ENCODE data around the gene WIPF2. TPM values are rescaled to one million over a fixed set of nuclear protein-coding genes. Genes with fewer than 3 reads are reported as not detected.

The WIPF2 gene
- total RNA-seq, 2 experiments from 2014 or later, result 18.4 to 23.6 TPM

DNA sequence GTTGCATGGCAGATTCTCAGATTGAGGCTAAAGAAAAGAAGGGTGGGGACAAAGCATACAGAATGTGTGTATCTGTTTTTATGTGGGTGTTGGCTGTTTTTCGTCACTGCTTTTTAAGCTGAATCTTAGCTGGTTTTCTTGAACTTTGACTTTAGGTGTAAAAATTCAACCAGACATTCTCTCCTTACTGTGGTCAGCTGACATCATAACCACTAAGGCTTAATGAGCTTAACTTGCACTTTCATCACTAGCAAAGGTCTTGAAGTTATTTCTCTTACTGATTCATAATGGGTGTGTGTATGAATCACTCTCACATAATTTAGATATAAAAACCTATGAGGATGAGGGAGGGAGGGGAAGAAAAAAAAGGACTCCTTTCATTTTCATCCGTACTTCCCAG, 64.6 kb downstream of the WIPF2 start:
- ATAC-seq (peak; percentile 56), DNase-seq (no peak)
- Mint-ChIP-seq H3K27ac (peak overlapping the region; percentile 92), H3K27me3 (no peaks in the 10 kb centered on the region), H3K36me3 (ENCODE audit: low read depth) (peaks cover 26% of the 10 kb centered on the region), H3K4me3 (peak overlapping the region; percentile 46), H3K4me1 (peaks cover 51% of the 10 kb centered on the region), H3K9me3 (ENCODE audit: low read depth) (no peaks in the 10 kb centered on the region)
- CTCF ChIA-PET, result interaction anchor here (0.5 to 2.3 kb wide), 21 partner anchors 9 to 1287 kb away, joined by 3 to 9 read pairs (median 3); partner anchors contain the start of gene WIPF2
- intact Hi-C loops (cut with DNase I, micrococcal nuclease), result loop anchor here (1.0 to 10.0 kb wide), 4 partner anchors 64 to 269 kb away; partner anchors contain the start of genes CSF3 (in 1 of the 2) and WIPF2 (in 1 of the 2)
- POLR2A ChIA-PET, result interaction anchor here (0.6 to 1.4 kb wide), 13 partner anchors 14 to 1405 kb away, joined by 3 to 8 read pairs (median 4); partner anchors contain the start of genes RARA and WIPF2

DNA sequence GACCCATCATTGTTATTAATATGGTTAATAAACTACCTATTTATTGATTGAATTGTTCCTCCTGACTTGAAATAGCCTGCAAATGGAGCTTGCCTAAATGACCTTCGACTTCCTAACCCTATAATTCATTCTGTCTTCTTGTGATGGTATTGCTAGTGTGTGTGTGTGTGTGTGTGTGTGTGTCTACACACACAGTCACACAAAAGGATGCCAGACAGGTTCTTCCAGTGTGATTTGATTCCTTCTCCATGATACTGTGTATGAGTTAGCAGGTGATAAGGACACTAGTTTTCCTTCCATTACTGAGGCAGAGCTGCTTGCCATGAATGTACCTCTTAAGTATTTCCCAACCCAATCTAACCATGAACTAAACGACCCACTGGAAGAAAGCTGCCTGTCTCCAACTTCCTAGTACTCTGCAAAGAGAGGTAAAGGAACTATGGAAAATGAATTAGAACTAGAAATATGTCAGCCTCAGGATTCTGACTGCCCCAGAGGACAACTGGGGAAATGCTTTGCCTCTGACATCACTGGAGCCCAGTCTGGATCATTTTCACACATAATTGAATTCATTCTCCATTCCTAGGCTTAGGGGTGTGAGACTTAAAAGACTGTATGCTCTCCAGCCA, 65.1 kb downstream of the WIPF2 start:
- peak overlapping the region; percentile 46 for H3K4me3 Mint-ChIP-seq
- no peak for DNase-seq
- H3K9me3 Mint-ChIP-seq (ENCODE audit: low read depth), result no peaks in the 10 kb centered on the region
- POLR2A ChIA-PET, result interaction anchor here (0.6 to 1.4 kb wide), 12 partner anchors 14 to 1405 kb away, joined by 3 to 8 read pairs (median 4); partner anchors contain the start of genes RARA and WIPF2
- peaks cover 30% of the 10 kb centered on the region for H3K36me3 Mint-ChIP-seq (ENCODE audit: low read depth)
- H3K4me1 Mint-ChIP-seq, result peaks cover 54% of the 10 kb centered on the region
- H3K27me3 Mint-ChIP-seq, result no peaks in the 10 kb centered on the region
- intact Hi-C loops (cut with DNase I, micrococcal nuclease), result loop anchor here in 1 of 2 experiments (5.0 to 10.0 kb wide), 2 partner anchors 172 to 269 kb away; partner anchors contain the start of gene CSF3
- peak overlapping the region; percentile 86 for H3K27ac Mint-ChIP-seq
- no peak for ATAC-seq
- CTCF ChIA-PET, result interaction anchor here (0.5 to 2.3 kb wide), 19 partner anchors 9 to 1287 kb away, joined by 3 to 9 read pairs (median 4); partner anchors contain the start of gene WIPF2

DNA sequence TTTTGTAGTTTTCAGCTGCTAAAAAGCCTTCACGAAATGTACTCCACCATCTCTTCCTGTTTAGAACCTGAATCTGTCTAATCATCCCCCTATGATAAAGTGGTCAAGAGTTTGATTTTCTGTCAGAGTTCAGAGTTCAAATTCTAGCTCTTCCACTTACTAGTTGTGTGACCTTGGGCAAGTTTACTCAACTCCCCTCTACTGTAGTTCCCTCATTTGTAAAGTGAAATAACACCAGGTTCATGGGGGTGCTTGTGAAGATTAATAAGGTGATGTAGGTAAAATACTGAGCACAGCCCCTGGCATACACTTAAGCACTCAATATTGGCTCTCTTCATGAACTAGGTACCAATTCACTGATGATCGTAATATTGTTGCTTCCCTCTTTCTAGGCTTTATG, 67.4 kb downstream of the WIPF2 start:
- Mint-ChIP-seq H3K27ac (peak overlapping the region; percentile 21), H3K9me3 (ENCODE audit: low read depth) (no peaks in the 10 kb centered on the region), H3K4me1 (peaks cover 71% of the 10 kb centered on the region), H3K36me3 (ENCODE audit: low read depth) (peaks cover 43% of the 10 kb centered on the region), H3K27me3 (no peaks in the 10 kb centered on the region), H3K4me3 (no peak overlapping the region)
- ATAC-seq, result no peak
- DNase-seq, result no peak
- CTCF ChIA-PET, result interaction anchor here (0.6 to 1.4 kb wide), 5 partner anchors 29 to 211 kb away, joined by 3 to 4 read pairs (median 3); no protein-coding TSS in a partner anchor
- intact Hi-C loops (cut with DNase I, micrococcal nuclease), result loop anchor here (2.0 to 10.0 kb wide), 6 partner anchors 32 to 516 kb away; partner anchors contain the start of genes CSF3 (in 1 of the 2) and TOP2A (in 1 of the 2)
- POLR2A ChIA-PET, result no interaction called here

DNA sequence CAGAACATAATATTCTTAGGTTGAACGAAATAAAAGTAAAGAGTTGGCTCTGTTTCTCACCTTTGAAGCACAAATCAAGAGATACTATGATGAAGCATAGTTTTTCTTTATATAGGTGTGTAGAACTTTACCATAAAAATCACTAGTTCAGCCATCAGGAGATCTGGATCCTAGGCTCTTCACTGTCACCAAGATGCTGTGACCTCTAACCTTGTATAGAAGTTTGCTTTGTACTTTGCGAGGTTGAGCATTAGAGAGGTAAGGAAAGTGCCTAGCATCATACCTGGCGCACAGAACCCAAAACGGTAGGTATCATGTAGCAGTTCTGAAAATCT, 68.0 kb downstream of the WIPF2 start:
- DNase-seq (no peak), ATAC-seq (no peak)
- H3K27me3 Mint-ChIP-seq, result no peaks in the 10 kb centered on the region
- peaks cover 66% of the 10 kb centered on the region for H3K4me1 Mint-ChIP-seq
- POLR2A ChIA-PET, result no interaction called here
- intact Hi-C loops (cut with DNase I, micrococcal nuclease), result loop anchor here (1.0 to 10.0 kb wide), 16 partner anchors 31 to 1402 kb away; partner anchors contain the start of genes WIPF2 (in 2 of the 2), CASC3 (in 1 of the 2), CSF3 (in 1 of the 2) and LRRC3C (in 1 of the 2)
- H3K9me3 Mint-ChIP-seq (ENCODE audit: low read depth), result no peaks in the 10 kb centered on the region
- peak overlapping the region; percentile 100 for H3K4me3 Mint-ChIP-seq
- CTCF ChIA-PET, result interaction anchor here (0.6 to 0.8 kb wide), 2 partner anchors 111 to 130 kb away, joined by 3 to 4 read pairs; no protein-coding TSS in a partner anchor
- H3K27ac Mint-ChIP-seq, result peak overlapping the region; percentile 86
- peaks cover 45% of the 10 kb centered on the region for H3K36me3 Mint-ChIP-seq (ENCODE audit: low read depth)

DNA sequence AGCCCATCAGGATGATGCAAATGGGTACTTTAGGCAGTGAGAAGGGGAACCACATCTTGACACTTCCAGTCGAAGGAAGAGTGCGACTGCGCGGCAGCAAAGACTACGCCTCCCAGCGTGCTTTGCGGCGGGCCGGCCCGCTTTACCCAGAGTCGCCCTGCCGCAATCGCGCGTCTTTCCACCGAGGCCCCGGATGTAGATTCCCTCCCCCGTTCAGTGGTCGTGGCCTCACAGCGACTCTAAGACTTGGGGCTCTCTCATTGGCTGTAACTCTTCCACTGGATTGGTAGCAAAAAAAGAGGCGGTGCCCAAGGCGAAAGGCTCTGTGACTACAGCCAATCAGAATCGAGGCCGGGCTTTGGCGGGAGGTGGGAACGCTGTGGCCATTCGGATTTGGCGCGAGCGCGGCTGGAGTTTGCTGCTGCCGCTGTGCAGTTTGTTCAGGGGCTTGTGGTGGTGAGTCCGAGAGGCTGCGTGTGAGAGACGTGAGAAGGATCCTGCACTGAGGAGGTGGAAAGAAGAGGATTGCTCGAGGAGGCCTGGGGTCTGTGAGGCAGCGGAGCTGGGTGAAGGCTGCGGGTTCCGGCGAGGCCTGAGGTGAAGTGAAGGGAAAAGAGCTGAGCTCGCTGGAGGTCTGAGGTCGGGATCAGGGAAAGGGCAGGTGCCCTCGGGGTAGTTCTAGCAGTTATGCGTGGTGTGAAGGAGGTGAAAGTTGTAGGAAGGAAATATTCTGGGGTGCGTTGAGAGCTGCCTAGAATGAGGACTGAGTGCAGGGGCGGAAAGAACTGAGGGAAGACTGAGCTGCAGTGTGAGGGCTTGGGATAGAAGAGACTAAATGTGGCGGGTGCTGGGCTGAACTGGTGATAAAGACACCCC, 68.6 kb downstream of the WIPF2 start, which contains the start of gene CDC6:
Gene CDC6 (plus strand): TSS at position 386 of the 876 bp plus-strand sequence. CDS start 1,542 bp downstream, outside the sequence.
- peaks cover 60% of the 10 kb centered on the region for H3K4me1 Mint-ChIP-seq
- H3K4me3 Mint-ChIP-seq, result peak within 1 kb of the TSS; percentile 100
- intact Hi-C loops (cut with DNase I, micrococcal nuclease), result loop anchor here (1.0 to 10.0 kb wide), 16 partner anchors 31 to 1402 kb away; partner anchors contain the start of genes WIPF2 (in 2 of the 2), CASC3 (in 1 of the 2), CSF3 (in 1 of the 2) and LRRC3C (in 1 of the 2)
- ATAC-seq, result peak; percentile 87
- H3K9me3 Mint-ChIP-seq (ENCODE audit: low read depth), result no peaks in the 10 kb centered on the region
- ChIA-PET POLR2A (interaction anchor here (0.5 to 1.4 kb wide), 5 partner anchors 19 to 273 kb away, joined by 3 to 8 read pairs (median 4); no protein-coding TSS in a partner anchor), CTCF (interaction anchor here (0.8 to 4.9 kb wide), 4 partner anchors 18 to 111 kb away, joined by 3 to 30 read pairs (median 4); no protein-coding TSS in a partner anchor)
- no peaks in the 10 kb centered on the region for H3K27me3 Mint-ChIP-seq
- peaks cover 39% of the 10 kb centered on the region for H3K36me3 Mint-ChIP-seq (ENCODE audit: low read depth)
- peak within 1 kb of the TSS; percentile 100 for H3K27ac Mint-ChIP-seq
- DNase-seq, result peak; percentile 99

DNA sequence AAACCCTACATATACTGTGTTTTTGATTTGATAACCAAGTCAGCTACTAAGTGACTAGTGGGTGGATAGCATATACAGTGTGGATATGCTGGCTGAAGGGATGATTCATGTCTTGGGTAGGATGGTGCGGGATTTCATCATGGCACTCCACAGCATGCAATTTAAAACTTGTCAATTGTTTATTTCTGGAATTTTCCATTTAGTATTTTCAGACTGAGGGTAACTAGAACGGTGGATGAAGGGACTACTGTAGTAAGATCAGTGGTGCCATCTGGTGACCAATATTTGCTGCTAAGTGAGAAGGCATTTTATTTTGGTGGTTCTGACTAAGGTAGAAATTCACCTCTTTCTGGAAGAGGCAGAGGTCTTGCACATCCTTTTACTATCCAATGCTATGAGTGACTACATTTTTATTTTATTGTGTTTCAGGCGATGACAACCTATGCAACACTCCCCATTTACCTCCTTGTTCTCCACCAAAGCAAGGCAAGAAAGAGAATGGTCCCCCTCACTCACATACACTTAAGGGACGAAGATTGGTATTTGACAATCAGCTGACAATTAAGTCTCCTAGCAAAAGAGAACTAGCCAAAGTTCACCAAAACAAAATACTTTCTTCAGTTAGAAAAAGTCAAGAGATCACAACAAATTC, 71.7 kb downstream of the WIPF2 start:
- no peak for ATAC-seq
- peak; percentile 64 for DNase-seq
- H3K27me3 Mint-ChIP-seq, result no peaks in the 10 kb centered on the region
- peak overlapping the region; percentile 73 for H3K27ac Mint-ChIP-seq
- ChIA-PET CTCF (interaction anchor here (0.7 to 4.9 kb wide), 10 partner anchors 10 to 227 kb away, joined by 3 to 34 read pairs (median 4); no protein-coding TSS in a partner anchor), POLR2A (interaction anchor here (1.4 to 1.8 kb wide), 2 partner anchors 16 to 72 kb away, joined by 9 to 10 read pairs; partner anchors contain the start of gene WIPF2)
- H3K9me3 Mint-ChIP-seq (ENCODE audit: low read depth), result no peaks in the 10 kb centered on the region
- intact Hi-C loops (cut with DNase I, micrococcal nuclease), result loop anchor here (1.0 kb wide), 3 partner anchors 88 to 277 kb away; no protein-coding TSS in a partner anchor
- H3K4me1 Mint-ChIP-seq, result peaks cover 57% of the 10 kb centered on the region
- H3K36me3 Mint-ChIP-seq (ENCODE audit: low read depth), result peaks cover 61% of the 10 kb centered on the region
- H3K4me3 Mint-ChIP-seq, result peak overlapping the region; percentile 11

DNA sequence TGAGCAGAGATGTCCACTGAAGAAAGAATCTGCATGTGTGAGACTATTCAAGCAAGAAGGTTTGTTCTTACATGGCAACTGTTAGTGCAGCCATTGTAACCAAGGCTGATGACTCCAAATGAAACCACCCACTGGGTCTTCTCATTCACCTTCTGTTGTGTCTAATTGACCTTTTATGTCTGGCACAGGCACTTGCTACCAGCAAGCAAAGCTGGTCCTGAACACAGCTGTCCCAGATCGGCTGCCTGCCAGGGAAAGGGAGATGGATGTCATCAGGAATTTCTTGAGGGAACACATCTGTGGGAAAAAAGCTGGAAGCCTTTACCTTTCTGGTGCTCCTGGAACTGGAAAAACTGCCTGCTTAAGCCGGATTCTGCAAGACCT, 72.2 kb downstream of the WIPF2 start:
- H3K27ac Mint-ChIP-seq, result peak overlapping the region; percentile 73
- no peak for ATAC-seq
- H3K27me3 Mint-ChIP-seq, result no peaks in the 10 kb centered on the region
- intact Hi-C loops (cut with DNase I, micrococcal nuclease), result no loop called here
- peaks cover 66% of the 10 kb centered on the region for H3K36me3 Mint-ChIP-seq (ENCODE audit: low read depth)
- H3K4me1 Mint-ChIP-seq, result peaks cover 62% of the 10 kb centered on the region
- H3K4me3 Mint-ChIP-seq, result peak overlapping the region; percentile 11
- H3K9me3 Mint-ChIP-seq (ENCODE audit: low read depth), result no peaks in the 10 kb centered on the region
- ChIA-PET CTCF (interaction anchor here (0.5 to 4.9 kb wide), 9 partner anchors 10 to 228 kb away, joined by 3 to 34 read pairs (median 4); no protein-coding TSS in a partner anchor), POLR2A (interaction anchor here (0.9 kb wide), 1 partner anchor 17 kb away, joined by 3 read pairs; no protein-coding TSS in a partner anchor)
- no peak for DNase-seq

DNA sequence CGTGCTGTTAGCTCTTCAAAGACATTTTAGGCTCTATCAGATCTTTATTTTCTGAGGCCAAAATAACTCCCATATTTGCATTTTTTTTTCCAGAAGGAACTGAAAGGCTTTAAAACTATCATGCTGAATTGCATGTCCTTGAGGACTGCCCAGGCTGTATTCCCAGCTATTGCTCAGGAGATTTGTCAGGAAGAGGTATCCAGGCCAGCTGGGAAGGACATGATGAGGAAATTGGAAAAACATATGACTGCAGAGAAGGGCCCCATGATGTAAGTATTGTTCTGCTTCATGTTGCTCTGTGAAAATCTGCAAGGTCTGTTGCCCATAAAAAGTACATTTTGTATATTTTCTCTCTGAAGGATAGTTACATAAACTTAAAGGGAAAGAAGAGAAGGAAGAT, 74.3 kb downstream of the WIPF2 start:
- POLR2A ChIA-PET, result interaction anchor here (0.6 to 1.4 kb wide), 4 partner anchors 12 to 1371 kb away, joined by 3 to 5 read pairs (median 4); no protein-coding TSS in a partner anchor
- no peak overlapping the region for H3K27ac Mint-ChIP-seq
- peaks cover 46% of the 10 kb centered on the region for H3K4me1 Mint-ChIP-seq
- intact Hi-C loops (cut with DNase I, micrococcal nuclease), result no loop called here
- H3K27me3 Mint-ChIP-seq, result no peaks in the 10 kb centered on the region
- H3K9me3 Mint-ChIP-seq (ENCODE audit: low read depth), result no peaks in the 10 kb centered on the region
- no peak for ATAC-seq
- no peak for DNase-seq
- no peak overlapping the region for H3K4me3 Mint-ChIP-seq
- CTCF ChIA-PET, result interaction anchor here (0.7 to 2.5 kb wide), 7 partner anchors 9 to 267 kb away, joined by 3 to 15 read pairs (median 4); no protein-coding TSS in a partner anchor
- H3K36me3 Mint-ChIP-seq (ENCODE audit: low read depth), result peaks cover 73% of the 10 kb centered on the region

DNA sequence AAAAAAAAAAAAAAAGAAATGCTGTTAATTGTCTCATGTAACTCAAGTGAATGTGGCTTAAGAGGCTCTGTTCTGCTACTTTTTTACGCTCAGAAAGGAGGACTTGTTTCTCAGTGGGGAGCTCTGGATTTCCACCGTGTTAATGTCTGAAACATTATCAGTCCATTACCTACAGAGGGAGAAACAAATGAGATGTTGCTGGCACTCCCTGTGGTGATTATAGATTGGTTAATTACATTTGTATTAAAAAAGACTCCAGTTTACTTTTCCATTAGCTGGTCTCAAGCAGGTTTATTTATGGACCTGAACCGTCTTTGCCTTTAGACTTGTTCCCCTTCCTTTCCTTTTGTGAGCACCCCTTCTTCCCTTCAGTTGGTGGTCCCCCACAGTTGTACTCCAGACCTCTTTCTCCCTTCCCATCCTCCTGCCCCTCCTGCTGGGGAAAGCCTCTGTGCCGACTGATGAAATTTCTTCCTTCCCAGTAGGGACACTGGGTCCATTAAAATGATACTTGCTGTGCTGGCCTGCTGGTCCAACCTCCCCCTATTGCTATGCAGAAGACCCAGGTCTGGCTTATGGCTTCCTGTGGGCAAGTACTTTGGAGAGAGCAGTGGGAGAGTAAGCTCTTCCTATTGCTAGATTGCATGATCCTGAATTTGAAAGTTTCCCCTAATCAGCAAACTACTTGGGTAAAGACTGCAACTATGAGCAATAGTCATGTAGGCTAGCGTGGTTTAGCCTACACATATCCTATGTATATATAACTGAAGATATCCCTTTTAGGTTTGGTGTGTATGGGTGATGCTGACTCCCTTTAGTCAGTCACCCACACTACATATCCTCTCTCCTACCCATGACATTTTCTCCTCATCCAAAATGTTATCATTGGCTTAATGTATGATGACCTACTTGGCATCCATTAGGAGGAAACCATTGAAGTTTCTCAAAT, 76.7 kb downstream of the WIPF2 start:
- H3K27ac Mint-ChIP-seq, result no peak overlapping the region
- H3K36me3 Mint-ChIP-seq (ENCODE audit: low read depth), result peaks cover 71% of the 10 kb centered on the region
- intact Hi-C loops (cut with DNase I, micrococcal nuclease), result no loop called here
- no peaks in the 10 kb centered on the region for H3K27me3 Mint-ChIP-seq
- H3K4me3 Mint-ChIP-seq, result no peak overlapping the region
- no peaks in the 10 kb centered on the region for H3K9me3 Mint-ChIP-seq (ENCODE audit: low read depth)
- ATAC-seq (peak; percentile 89), DNase-seq (no peak)
- H3K4me1 Mint-ChIP-seq, result peaks cover 29% of the 10 kb centered on the region
- CTCF ChIA-PET, result interaction anchor here (0.6 to 0.9 kb wide), 4 partner anchors 76 to 285 kb away, joined by 3 to 7 read pairs (median 4); no protein-coding TSS in a partner anchor
- POLR2A ChIA-PET, result interaction anchor here (0.9 to 2.1 kb wide), 3 partner anchors 12 to 49 kb away, joined by 3 to 8 read pairs (median 3); no protein-coding TSS in a partner anchor
